ENCODE data around the gene TFF1.
"Not testable (repeated sequence)": the region's sequence is repeated elsewhere in the genome, so short reads cannot be mapped to it uniquely, and the experiment has no call there.

TFF1 gene

DNA sequence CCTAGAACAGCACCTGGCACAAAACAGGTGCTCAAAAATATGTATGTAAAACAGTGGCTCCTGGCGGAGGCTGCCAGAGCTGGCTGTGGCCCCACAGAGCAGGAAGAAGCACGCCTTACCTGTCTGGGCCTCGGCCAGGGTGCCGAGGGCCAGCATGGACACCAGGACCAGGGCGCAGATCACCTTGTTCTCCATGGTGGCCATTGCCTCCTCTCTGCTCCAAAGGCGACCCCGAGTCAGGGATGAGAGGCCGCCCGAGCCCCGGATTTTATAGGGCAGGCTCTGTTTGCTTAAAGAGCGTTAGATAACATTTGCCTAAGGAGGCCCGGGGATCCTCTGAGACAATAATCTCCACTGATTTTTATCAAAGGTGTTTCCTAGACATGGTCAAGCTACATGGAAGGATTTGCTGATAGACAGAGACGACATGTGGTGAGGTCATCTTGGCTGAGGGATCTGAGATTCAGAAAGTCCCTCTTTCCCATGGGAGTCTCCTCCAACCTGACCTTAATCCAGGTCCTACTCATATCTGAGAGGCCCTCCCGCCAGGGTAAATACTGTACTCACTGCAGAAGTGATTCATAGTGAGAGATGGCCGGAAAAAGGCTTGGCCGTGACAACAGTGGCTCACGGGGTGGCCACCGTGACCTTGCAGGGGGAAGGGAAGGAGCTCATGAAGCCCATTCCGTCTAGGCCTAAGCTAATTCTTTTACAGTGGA is at the start of gene TFF1:
TSS of gene TFF1 (minus strand) at position 244 of the 719 bp plus-strand sequence. CDS start at position 204, 40 bp downstream.
- DNase-seq, result no peak

DNA sequence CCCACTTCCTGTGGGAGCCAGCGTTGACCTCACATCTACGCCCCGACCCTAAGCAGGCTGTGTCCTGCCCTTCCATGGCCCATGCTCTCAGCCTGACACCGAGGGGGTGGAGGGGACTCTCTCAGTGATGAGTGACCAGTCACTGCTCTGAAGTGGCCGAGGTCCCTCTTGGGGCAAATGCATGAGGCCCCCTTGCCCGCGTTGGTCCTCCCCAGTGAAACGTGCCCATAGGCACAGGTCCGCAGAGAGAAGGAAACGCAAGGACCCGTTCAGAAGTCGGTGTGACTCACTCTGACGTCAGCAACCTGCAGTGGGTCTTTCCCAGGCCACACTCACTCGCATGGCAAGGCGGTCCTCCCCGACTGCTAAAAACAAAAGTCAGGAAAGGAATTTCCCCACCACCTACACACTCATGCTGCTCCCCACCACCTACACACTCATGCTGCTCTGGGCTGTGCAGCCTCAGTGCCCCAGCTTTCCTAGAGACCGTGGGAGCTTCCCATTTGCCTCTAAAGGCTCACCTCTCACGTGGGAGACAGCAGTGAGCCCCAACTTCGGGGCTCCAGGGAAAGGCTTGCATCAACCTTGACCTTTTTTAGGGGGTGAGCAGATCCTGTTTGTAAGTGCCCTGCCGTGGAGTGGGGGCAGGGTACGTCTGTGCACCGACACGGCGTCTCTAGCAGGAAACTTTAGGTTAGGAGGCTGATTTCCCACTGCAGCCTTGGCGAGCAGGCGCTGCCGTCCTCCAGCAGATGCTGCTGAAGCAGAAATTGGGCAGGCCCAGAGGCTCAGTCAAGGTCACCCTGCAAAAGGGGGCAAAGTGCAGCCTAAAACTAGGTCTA is 48.8 kb upstream of the TFF1 start:
- DNase-seq, result no peak

DNA sequence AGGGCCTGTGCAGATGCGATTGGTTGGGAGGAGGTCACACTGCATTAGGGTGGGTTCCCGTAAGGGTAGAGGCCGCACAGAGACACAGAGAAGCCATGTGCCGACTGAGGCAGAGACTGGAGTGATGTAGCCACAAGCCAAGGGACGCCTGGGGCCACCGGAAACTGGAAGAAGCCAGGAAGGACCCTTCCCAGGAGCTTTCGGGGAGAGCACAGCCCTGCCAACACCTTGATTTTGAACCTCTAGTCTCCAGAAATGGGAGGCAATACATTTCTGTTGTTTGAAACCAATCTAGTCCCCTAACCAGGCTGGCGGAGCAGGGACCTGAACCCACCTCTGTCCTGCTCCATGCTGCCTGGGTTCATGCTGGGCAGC is 48.2 kb upstream of the TFF1 start:
- no peak for DNase-seq

DNA sequence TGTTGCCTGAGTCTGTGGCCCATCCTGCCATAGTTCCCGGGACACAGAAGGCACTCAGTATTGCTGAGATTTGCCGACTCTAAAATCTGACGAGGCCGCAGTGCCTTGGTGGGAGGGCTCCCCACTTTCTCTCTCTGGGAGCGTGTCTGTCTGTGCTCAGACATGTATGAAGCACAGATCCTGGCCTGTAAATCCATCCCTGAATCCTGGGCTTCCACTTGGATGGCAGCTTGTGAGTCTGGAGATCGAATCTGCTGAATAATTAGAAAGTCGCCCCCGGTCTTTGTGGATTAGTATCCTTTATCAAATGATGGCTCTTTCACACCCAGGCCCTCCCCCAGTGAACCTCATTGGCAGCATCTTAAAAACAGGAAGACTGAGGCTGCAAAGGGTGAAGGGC is 47.7 kb upstream of the TFF1 start:
- no peak for DNase-seq

DNA sequence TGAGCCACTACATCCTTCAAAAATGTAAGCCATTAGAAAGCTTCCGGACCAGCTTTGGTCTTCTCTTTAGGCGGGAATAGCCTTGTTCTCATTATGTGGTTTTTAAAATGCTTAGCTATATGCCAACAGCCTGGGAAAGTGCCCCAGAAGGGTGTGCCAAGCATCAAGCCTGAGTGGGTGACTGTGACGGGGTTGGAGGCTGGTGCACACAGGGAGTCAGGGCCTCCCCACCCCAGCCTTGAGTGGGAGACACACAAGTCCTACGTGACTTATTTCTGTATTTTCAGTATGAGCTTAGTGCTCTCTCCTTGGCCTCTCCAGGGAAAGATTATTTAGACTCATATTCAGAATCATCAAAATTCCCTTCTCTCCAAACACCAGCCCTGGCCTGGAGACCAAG is 47.2 kb upstream of the TFF1 start:
- DNase-seq, result no peak

DNA sequence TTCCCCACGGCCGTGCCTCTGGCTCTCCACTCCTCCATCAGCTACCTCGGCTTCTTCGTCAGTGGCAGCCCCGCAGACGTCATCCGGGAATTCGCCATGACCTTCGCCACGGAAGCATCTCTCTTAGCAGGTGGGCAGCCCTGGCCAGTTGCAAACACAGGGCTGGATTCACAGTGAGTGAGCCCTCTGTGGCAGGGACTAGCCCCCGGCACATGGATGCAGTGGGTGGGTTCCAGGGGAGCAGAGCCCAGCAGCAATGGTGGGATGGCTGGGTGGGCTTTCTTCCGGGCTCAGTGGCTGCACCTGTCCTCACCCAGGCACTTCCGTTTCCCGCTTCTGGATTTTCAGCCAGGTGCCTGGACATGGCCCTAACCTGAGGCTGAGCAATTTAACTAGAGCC is 46.8 kb upstream of the TFF1 start:
- DNase-seq, result no peak

DNA sequence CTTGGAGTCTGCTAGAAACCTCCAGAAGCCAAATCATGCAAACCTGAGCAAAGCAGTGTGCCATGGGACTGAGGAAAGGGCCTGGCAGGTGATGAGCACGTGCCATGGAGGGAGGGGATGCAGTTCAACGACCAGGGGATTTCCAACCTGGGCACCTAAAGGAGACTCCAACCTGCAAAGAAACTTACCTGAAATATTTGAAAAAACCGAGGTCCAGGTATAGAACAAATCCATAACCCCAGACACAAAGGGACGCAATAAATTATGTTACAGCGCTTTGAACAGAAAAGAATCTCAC is 46.2 kb upstream of the TFF1 start:
- no peak for DNase-seq

DNA sequence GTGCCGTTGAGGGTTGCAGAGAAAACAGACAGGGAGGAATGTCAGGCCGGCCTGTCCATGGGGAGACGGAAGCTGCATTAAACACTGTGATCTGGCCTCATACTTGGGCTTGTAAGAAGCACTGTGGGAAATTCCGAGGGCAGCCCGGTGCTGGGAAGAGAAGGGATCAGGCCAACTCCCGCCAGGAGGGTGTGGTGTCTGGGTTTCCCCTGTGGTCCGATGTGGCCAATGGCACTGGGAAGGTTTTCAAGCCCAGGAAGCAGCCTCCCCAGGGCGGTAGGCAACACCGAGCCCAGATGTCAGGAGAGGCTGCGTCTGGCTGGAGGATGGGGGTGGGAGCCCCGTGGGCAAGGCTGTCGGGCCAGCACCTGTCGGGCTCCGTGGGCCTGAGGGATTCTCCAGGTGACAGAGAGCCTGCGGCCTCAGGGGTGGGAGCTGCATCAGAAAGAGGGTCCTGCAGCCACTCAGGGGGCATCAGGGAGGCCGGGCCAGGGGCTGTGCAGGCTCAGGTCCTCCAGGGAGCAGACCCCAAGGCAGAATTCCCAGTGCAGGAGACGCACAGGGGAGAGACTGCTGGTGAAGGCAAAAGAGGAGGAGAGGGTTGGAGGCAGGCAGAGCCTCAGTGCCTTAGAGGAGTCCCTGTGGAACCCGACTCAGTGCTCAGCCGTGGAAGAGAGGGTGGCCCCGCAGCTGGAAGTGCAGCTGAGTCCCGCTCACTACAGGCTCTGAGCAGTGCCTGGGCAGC is 45.7 kb upstream of the TFF1 start:
- no peak for DNase-seq

DNA sequence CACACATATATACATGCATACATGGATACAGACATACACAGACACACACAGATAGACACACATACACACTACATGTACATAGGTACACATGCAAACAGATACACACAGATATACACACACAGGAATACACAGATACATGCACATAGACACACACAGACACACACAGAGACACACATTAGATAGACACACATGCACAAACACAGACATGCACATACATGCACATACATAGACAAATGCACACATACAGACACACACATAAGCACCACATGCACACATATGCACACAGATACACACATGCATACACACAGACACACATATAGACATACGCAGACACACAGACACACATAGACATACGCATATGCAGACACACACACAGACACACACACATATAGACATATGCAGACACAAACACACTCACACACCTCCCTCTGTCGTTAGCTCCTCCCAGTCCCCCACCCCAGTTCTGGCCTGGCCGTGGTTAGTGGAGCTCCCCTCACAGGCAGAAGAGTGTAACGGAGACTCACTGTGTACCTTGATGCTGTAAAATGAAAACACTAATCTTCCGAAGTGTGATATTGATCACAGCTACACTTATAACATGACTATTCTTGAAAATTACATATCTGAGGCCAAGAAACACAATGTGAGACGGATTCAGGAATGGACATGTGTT is 45.0 kb upstream of the TFF1 start:
- peak; percentile 46 for DNase-seq

DNA sequence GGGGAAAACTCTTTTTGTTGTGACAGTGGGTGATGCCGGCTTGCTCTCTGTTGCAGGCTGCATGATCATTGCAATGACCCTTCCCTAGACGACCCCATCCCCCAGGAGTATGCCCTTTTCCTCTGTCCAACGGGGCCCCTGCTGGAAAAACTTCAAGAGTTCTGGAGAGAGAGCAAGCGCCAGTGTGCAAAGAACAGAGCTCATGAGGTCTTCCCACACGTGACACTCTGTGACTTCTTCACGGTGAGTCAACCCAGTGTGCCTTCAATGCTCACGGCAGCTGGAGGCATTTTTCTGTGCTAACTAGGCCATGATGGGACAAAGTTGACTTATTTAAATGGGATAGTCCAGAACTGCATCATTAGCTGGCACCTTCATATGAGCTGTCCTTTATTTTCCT is 43.0 kb upstream of the TFF1 start:
- DNase-seq, result no peak

DNA sequence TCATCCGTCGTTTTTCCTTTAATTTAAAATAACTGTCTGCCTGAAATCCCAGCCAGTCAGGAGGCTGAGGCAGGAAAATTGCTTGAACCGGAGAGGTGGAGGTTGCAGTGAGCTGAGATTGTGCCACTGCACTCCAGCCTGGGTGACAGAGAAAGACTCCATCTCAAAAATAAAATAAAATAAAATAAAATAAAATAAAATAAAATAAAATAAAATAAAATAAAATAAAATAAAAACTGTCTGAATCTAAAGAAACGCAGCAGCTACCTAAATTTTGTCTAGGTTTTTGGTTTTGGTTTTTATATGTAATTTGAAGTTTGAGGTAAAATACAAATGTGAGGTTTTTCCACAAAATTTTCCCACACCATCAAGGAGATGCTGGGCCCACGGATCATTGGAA is 42.4 kb upstream of the TFF1 start:
- DNase-seq, result not testable (repeated sequence)

DNA sequence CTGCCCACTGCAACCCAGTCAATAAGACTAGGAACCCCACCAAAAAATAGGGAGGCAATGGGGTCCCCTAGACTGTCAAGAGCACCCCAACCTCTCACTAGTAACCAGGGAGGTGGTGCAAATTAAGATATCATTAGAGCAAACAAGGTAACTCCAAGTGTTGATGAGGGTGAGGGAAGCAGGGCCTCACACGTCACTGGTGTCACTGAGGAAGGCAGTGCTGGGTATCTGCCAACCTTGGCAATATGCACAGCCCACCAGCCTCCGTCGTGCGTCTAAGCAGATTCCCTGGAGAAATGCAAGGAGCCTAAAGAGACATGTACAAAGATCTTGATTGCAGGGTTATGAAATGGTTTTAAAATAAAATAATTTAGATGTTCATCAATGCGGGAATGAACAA is 41.1 kb upstream of the TFF1 start:
- no peak for DNase-seq

DNA sequence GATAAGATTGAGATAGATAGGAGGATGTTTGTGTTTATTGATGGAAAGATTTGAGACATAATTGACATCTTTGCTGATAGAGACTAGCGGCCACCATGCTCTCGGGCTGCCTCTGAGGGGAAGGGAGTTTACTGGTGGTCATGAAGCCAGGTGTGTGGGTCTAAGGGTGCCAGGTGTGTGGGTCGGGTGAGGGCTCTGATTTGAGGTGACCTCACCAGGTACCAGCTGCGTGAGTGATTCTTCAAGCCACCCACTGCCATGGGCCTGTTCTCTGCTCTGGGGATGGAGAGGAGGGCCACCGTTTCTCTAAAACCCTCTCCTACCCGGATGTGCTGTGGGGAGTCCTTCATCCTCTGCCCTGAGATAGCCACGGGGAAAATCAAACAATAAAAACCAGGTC is 40.5 kb upstream of the TFF1 start:
- no peak for DNase-seq

DNA sequence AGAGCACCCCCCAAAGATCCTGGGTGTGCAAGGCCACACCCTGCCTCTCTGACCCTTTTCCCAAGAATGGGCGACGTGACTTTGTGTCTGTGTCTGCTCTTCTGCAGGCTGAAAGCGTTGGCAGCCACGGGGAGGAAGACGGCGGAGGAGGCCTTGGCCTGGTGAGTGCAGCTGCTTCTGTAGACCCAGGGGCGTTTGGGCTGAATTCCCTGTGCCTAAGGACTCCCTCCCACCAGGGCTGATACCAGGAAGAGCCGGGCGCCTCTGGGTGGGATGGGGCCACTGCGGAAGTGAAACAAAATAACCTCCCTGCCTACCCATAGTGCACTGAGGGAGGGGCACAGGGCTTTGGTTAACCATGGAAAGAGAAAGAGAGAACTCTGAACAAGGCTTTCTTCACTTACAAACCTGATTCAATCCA is 39.9 kb upstream of the TFF1 start:
- no peak for DNase-seq

DNA sequence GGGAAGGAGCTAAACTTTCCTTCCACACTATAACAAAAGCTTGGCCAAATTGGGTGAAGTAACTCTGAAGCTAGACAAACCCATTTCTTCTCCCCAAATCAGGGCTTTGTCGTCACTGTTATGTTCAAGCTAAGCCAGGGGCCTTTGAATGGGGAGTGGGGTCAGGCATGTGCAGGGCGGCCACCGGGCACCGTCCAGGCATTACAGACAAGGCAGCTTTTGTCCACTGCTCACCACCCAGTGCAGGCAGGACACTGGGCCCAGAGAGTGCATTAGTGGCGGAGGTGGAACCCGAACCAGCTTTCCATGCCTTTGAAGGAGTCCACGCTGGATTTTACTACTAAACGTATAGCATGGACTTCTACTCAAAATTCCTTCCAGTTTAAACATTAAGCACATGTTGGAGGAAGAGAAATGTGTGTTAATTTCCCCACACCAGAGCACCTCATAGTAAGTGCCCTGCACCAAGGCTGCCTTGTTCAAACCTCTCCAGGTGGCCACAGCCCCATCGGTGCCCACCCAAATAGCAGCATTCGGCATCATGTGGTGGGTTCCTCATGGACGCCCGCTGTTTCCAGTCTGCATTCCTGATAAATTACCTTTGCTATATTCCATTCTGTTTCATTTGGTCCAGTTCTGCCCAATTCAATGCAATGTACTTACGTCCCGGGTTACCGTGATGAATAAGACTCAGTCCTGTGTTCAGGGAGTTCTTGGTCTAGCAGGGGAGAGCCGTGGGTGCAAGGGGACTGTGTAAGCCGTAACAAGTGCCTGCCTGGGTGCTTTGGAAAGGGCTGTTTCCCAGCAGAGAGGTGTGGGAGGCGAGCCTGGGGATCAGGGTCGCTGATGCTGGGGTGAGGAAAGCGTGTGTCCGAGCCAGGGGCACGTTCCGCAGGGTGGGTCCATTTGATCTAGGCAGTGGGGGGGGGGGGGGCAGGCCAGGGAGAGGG is 39.0 kb upstream of the TFF1 start:
- DNase-seq, result no peak

DNA sequence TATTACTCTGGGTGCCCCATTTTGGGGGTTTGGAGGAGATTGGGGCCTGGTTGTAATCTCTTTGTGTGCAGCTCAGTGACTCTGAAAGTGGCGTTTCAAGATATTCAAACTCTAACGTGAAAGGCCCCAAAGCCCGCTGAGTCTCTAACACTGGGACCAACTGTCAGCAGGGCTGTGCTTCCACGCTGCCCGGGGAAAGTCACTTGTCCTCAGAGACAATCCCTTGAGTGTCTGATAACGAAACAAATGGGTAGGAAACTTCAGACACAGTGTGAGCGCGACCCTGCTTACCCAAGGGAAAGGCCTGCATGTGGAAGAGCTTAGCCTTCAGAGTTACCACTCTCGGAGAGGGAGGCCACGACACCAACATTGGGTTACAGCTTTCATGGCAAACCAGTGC is 38.2 kb upstream of the TFF1 start:
- peak; percentile 76 for DNase-seq

DNA sequence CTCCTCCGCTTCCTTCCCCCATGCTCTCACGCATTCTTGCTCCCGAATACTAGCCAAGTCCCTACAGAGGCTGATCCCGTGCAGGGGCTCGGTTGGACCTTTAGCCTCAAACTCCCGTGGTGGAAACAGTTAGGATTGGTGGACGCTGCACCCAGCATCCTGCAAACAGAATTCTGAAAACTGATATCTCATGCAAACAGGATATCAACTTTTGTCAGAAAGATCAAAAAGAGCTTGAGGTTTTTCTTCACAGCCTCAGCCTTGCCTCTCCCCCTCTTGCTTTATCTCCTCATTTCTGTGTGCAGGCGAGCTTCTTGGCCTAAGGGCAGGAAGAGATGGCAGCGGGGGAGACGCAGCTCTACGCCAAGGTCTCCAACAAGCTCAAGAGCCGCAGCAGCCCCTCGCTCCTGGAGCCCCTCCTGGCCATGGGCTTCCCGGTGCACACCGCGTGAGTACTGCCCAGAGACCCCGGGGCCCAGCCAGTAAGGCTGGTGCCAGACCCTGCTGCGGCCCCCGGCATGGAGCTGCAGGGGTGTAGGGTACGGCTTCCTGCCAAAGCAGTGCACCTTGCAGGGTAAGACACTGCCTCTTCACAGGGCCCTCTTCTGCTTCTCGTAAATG is 37.4 kb upstream of the TFF1 start, which contains the start of gene UBASH3A:
TSS of gene UBASH3A (plus strand) at position 292 of the 621 bp plus-strand sequence. CDS start at position 336, 44 bp downstream.
- DNase-seq, result peak; percentile 94

DNA sequence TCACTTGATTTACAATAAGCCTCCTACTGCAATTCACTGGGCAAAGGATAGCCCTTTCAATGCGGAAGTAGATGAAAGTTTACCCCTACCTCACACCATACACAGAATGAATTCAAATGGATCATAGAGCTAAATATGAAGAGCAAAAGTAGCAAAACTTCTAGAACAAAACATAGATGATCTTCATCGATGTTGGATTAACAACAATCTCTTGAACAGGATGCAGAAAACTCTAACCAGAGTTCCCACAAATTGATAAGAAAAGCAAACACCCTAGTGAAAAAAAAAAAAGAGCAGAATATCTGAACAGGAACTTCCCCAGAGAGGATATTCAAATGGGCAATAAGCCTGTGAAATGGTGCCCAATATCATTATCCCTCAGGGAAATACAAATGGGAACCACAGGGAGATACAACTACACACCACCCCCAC is 35.5 kb upstream of the TFF1 start:
- no peak for DNase-seq

DNA sequence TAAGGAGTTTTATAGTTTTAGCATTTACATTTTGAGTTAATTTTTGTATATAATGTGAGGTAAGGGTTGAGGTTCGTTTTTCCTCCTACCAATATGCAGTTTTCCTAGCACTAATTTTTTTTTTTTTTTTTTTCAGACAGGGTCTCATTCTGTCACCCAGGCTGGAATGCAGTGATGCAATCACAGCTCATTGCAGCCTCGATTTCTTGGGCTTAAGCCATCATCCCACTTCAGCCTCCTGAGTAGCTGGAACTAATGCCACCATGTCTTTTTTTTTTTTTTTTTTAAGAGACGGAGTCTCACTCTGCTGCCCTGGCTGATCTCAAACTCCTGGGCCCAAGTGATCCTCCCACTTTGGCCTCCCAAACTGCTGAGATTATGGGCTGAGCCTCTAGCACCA is 34.8 kb upstream of the TFF1 start:
- DNase-seq, result no peak

DNA sequence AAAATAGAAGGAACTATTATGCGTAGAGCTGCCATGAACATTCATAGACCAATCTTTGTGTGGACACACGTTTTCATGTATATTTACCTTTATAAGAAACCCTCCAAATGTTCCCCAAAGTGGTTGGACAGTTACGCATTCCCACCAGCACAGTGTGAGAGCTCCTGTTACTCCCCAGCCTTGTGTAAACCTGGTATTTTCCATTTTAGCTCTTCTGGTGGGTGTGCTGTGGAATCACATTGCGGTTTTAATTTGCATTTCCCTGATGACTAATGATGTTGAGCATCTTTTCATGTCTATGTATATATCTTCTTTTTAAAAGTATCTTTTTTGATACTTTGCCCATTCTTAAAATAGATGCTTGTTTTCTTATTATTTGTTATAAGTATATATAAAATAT is 34.2 kb upstream of the TFF1 start:
- no peak for DNase-seq

DNA sequence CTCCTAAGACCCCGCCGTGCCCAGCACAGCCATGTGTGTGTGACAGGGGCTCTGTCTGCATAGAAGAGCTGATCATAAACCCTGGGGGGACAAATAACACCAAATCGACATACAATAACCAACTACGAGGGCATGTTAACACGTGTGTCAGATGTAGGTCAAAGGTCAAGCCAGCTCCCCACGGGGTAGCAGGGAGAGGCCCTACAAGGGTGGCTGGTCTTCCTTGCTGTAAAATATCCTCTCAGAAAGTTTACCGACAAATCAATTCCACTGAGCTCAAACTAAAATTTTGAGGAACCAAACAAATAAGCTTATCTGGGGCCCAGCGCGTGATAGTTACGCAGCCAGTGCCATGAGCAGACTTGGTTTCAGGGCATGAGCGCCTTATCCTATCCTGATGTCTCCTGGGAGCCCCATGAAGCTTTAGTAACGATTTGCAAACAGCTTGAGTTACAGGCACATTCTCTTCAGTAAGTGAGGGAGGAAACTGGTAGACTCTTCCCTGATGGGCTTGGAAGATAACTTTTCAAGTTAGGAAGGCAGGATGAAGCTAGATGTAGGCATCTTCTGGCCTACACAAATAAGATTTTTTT is 32.2 kb upstream of the TFF1 start:
- peak; percentile 33 for DNase-seq

All from hematopoietic multipotent progenitor cell treated with erythropoietin and hydrocortisone succinate and interleukin-3 and kit ligand, for 6 days (in vitro differentiated cells).